GM23338 (cell line): Measurements from ENCODE around the gene PAQR6. TPM values are rescaled to one million over a fixed set of nuclear protein-coding genes. Genes with fewer than 3 reads are reported as not detected.

ENCODE experiments used
- ATAC-seq: fragments of 200-7000 bp; cut with Tn5 transposase; 3 replicates; pipeline ENCODE4 v1.9.1; 2020
- DNase-seq: peaks from one replicate; pipeline ENCODE4 v3.0.0-alpha.2; 2015; ENCODE audit warnings: low spot score
- H2AFZ ChIP-seq: fragments of 200-600 bp; sonication (generic); 2 replicates; pipeline ENCODE4 v1.8.0; 2016; ENCODE audit warnings: antibody characterized with exemption, mild to moderate bottlenecking, moderate library complexity
- H3F3A ChIP-seq: fragments of 200-600 bp; sonication (generic); replicated peaks from 2 replicates; pipeline ENCODE4 v1.8.0; 2017; ENCODE audit warnings: antibody characterized with exemption, mixed run types, low read depth
- H3K27ac ChIP-seq: fragments of 200-600 bp; sonication (generic); 2 replicates; pipeline ENCODE4 v1.6.1; 2016; ENCODE audit warnings: low read depth
- H3K27me3 ChIP-seq: fragments of 200-600 bp; sonication (generic); 2 replicates; pipeline ENCODE4 v1.8.0; 2016; ENCODE audit warnings: mild to moderate bottlenecking, mixed run types, moderate library complexity; ENCODE audit not compliant: insufficient read depth
- H3K36me3 ChIP-seq: fragments of 200-600 bp; sonication (generic); 2 replicates; pipeline ENCODE4 v1.8.0; 2016; ENCODE audit warnings: mild to moderate bottlenecking; ENCODE audit not compliant: insufficient read depth
- H3K4me1 ChIP-seq: fragments of 200-600 bp; sonication (generic); 2 replicates; pipeline ENCODE4 v1.8.0; 2016; ENCODE audit warnings: mild to moderate bottlenecking, moderate library complexity; ENCODE audit not compliant: insufficient read depth
- H3K4me2 ChIP-seq: fragments of 200-600 bp; sonication (generic); 2 replicates; pipeline ENCODE4 v1.7.1; 2017; ENCODE audit warnings: mixed run types
- H3K4me3 ChIP-seq: fragments of 200-600 bp; sonication (generic); 2 replicates; pipeline ENCODE4 v1.6.1; 2016; ENCODE audit warnings: mixed run types
- H3K79me2 ChIP-seq: fragments of 200-600 bp; sonication (generic); replicated peaks from 2 replicates; pipeline ENCODE4 v1.8.0; 2017; ENCODE audit warnings: mild to moderate bottlenecking; ENCODE audit not compliant: insufficient read depth
- H3K9me2 ChIP-seq: fragments of 200-600 bp; sonication (generic); 2 replicates; pipeline ENCODE4 v1.8.0; 2017; ENCODE audit not compliant: insufficient read depth
- H4K20me1 ChIP-seq: fragments of 200-600 bp; sonication (generic); replicated peaks from 2 replicates; pipeline ENCODE4 v1.8.0; 2017; ENCODE audit warnings: mild to moderate bottlenecking; ENCODE audit not compliant: insufficient read depth
- H3K27ac Mint-ChIP-seq: 2 replicates; pipeline ENCODE4 v1.8.0; 2020; ENCODE audit warnings: inconsistent platforms, mild to moderate bottlenecking, moderate library complexity, mixed read lengths
- H3K27me3 Mint-ChIP-seq: 3 replicates; pipeline ENCODE4 v1.8.0; 2022; ENCODE audit warnings: low read depth, mild to moderate bottlenecking, moderate library complexity, mixed read lengths, inconsistent platforms; ENCODE audit not compliant: insufficient read depth, poor library complexity
- H3K36me3 Mint-ChIP-seq: 3 replicates; pipeline ENCODE4 v1.8.0; 2021; ENCODE audit warnings: low read depth, mild to moderate bottlenecking, inconsistent platforms, moderate library complexity, mixed read lengths
- H3K4me1 Mint-ChIP-seq: 3 replicates; pipeline ENCODE4 v1.8.0; 2020; ENCODE audit warnings: mild to moderate bottlenecking, inconsistent platforms, mixed read lengths
- H3K4me3 Mint-ChIP-seq: 3 replicates; pipeline ENCODE4 v1.8.0; 2021; ENCODE audit warnings: moderate library complexity, mild to moderate bottlenecking, inconsistent platforms, mixed read lengths
- H3K9me3 Mint-ChIP-seq: 3 replicates; pipeline ENCODE4 v1.8.0; 2020; ENCODE audit warnings: moderate library complexity, mild to moderate bottlenecking, inconsistent platforms, mixed read lengths
- EZH2 ChIP-seq: fragments of 200-600 bp; sonication (generic); IDR thresholded peaks from one replicate; pipeline ENCODE4 v1.8.0; 2017; ENCODE audit warnings: antibody characterized with exemption, mild to moderate bottlenecking, low read depth; ENCODE audit not compliant: unreplicated experiment
- EZH2phosphoT487 ChIP-seq: fragments of 200-600 bp; sonication (generic); IDR thresholded peaks from one replicate; pipeline ENCODE4 v1.8.1; 2018; ENCODE audit warnings: antibody characterized with exemption; ENCODE audit not compliant: unreplicated experiment
- JUNB ChIP-seq: IDR thresholded peaks from one replicate; pipeline ENCODE4 v1.6.1; 2016; ENCODE audit warnings: antibody characterized with exemption; ENCODE audit not compliant: unreplicated experiment
- NANOG ChIP-seq: IDR thresholded peaks from 2 replicates; pipeline ENCODE4 v1.6.1; 2016; ENCODE audit warnings: antibody characterized with exemption, borderline replicate concordance
- POLR2AphosphoS5 ChIP-seq: IDR thresholded peaks from 2 replicates; pipeline ENCODE4 v1.6.1; 2016; ENCODE audit warnings: antibody characterized with exemption, low read depth
- STAT1 ChIP-seq: IDR thresholded peaks from one replicate; pipeline ENCODE4 v1.6.1; 2016; ENCODE audit warnings: antibody characterized with exemption; ENCODE audit not compliant: unreplicated experiment
- polyA plus RNA-seq: library from polyadenylated mRNA; unstranded; fragments of >200 nt; fragmentation: Nextera tagmentation; extraction: Ambion mirVana; gene quantifications from 2 replicates; pipeline ENCODE4 v1.2.1, GENCODE V29; 2016
- total RNA-seq: library from RNA; depleted of rRNA; stranded (reverse); fragments of >200 nt; shearing (Covaris generic); gene quantifications from 2 replicates; pipeline ENCODE4 v1.2.3, GENCODE V29; 2014
- TF ChIP-seq, protein P1 (sequence below): fragments of 250-450 bp; sonication (Bioruptor Pico); IDR thresholded peaks from 2 replicates; pipeline ENCODE4 v1.5.0; 2020; ENCODE audit warnings: mild to moderate bottlenecking, moderate library complexity
- TF ChIP-seq, protein P2 (sequence below): IDR thresholded peaks from one replicate; pipeline ENCODE4 v1.6.1; 2018; ENCODE audit warnings: antibody characterized with exemption; ENCODE audit not compliant: unreplicated experiment
- TF ChIP-seq, protein P3 (sequence below): IDR thresholded peaks from 2 replicates; pipeline ENCODE4 v1.6.1; 2016; ENCODE audit warnings: antibody characterized with exemption

The PAQR6 gene
- total and polyA plus RNA-seq, 2 experiments from 2014 or later = 2.4 to 4.2 TPM

DNA sequence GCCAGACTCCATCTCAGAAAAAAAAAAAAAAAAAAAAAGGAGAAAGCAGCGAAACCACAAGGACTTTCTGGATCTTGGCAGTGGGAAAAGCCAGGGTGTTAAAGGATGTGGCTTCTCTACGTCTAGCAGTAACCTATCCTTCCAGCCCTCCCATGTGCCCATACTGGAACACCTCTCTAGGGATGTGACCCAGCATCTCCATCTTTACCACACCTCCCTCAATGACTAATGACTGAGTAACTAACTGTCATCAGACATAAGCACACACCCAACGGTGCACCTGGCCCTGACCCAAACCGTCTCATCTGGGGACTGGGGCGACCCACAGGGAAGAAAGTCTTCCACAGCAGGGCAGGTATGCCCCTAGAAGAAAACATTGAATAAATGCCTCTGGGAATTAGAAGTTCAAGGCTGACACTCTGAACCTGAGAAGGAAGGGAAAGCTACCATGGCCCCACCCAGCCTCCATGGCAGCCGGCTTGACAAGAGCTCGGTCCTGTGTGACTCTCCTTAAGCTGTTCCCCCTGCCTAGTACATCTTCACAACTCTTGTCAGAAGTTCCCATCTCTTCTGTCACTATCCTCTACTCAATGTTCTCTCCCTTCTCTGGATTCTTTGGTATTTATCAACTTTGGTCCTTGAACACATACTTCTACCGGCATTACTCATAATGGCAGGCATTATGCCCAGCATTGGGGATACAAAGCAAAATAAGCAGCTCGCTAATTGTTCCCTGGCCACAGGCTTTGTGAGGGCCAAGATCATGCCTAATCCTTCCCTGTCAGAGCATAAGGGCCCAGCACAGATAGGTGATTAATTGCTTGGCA is 14.8 kb upstream of the PAQR6 start:
- TF ChIP-seq EZH2phosphoT487 (peak; percentile 18), JUNB (no peak), STAT1 (no peak), POLR2AphosphoS5 (no peak), EZH2 (no peak)
- peaks cover 83% of the 10 kb centered on the region for H3K36me3 ChIP-seq
- no peak overlapping the region for H3K4me3 Mint-ChIP-seq
- DNase-seq = no peak
- H3K27me3 Mint-ChIP-seq = peaks cover 3% of the 10 kb centered on the region
- H3F3A ChIP-seq = peaks cover 20% of the 10 kb centered on the region; the same call in 1 of the 2 replicates
- no peak for ATAC-seq
- no peak overlapping the region for H3K27ac ChIP-seq
- no peak overlapping the region for H3K4me2 ChIP-seq
- no peaks in the 10 kb centered on the region for H3K27me3 ChIP-seq
- peaks cover 89% of the 10 kb centered on the region for H3K36me3 Mint-ChIP-seq
- H3K4me1 Mint-ChIP-seq = no peaks in the 10 kb centered on the region
- peaks cover 27% of the 10 kb centered on the region for H4K20me1 ChIP-seq
- H3K9me2 ChIP-seq = no peaks in the 10 kb centered on the region
- H3K79me2 ChIP-seq = no peaks in the 10 kb centered on the region
- H2AFZ ChIP-seq = no peak overlapping the region
- H3K4me1 ChIP-seq = no peaks in the 10 kb centered on the region
- no peak overlapping the region for H3K4me3 ChIP-seq
- H3K27ac Mint-ChIP-seq = no peak overlapping the region
- H3K9me3 Mint-ChIP-seq = no peaks in the 10 kb centered on the region

DNA sequence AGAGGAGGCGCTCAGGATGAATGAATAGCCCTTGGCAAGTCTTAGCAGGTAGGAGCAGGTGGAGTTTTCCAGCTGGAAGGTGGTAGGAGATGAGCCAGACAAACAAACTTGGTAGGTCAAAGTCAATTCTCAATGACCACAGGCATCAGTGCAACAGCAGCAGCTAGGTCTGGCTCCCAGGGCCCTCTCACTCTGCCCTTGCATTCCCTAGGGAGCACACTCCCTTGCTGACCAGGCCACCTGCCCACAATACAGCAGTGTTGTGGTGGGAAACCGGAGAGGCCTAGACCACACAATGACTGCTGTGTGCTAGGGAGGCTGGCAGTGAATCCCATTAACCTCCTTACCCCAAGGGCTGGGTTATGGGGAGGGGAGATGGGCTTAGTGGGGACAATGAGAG is 13.0 kb upstream of the PAQR6 start:
- H3K9me3 Mint-ChIP-seq = no peaks in the 10 kb centered on the region
- Histone ChIP-seq H3K27me3 (no peaks in the 10 kb centered on the region), H3K36me3 (peaks cover 73% of the 10 kb centered on the region), H3F3A (peaks cover 13% of the 10 kb centered on the region; the same call in 1 of the 2 replicates), H2AFZ (no peak overlapping the region), H4K20me1 (peaks cover 22% of the 10 kb centered on the region), H3K27ac (no peak overlapping the region), H3K4me2 (no peak overlapping the region), H3K9me2 (no peaks in the 10 kb centered on the region), H3K4me1 (no peaks in the 10 kb centered on the region), H3K4me3 (no peak overlapping the region), H3K79me2 (no peaks in the 10 kb centered on the region)
- H3K4me1 Mint-ChIP-seq = no peaks in the 10 kb centered on the region
- ATAC-seq = no peak
- peaks cover 1% of the 10 kb centered on the region for H3K27me3 Mint-ChIP-seq
- no peak overlapping the region for H3K4me3 Mint-ChIP-seq
- DNase-seq = no peak
- H3K36me3 Mint-ChIP-seq = peaks cover 89% of the 10 kb centered on the region
- no peak overlapping the region for H3K27ac Mint-ChIP-seq
- no peak for TF ChIP-seq NANOG
- TF ChIP-seq, protein P1, sequence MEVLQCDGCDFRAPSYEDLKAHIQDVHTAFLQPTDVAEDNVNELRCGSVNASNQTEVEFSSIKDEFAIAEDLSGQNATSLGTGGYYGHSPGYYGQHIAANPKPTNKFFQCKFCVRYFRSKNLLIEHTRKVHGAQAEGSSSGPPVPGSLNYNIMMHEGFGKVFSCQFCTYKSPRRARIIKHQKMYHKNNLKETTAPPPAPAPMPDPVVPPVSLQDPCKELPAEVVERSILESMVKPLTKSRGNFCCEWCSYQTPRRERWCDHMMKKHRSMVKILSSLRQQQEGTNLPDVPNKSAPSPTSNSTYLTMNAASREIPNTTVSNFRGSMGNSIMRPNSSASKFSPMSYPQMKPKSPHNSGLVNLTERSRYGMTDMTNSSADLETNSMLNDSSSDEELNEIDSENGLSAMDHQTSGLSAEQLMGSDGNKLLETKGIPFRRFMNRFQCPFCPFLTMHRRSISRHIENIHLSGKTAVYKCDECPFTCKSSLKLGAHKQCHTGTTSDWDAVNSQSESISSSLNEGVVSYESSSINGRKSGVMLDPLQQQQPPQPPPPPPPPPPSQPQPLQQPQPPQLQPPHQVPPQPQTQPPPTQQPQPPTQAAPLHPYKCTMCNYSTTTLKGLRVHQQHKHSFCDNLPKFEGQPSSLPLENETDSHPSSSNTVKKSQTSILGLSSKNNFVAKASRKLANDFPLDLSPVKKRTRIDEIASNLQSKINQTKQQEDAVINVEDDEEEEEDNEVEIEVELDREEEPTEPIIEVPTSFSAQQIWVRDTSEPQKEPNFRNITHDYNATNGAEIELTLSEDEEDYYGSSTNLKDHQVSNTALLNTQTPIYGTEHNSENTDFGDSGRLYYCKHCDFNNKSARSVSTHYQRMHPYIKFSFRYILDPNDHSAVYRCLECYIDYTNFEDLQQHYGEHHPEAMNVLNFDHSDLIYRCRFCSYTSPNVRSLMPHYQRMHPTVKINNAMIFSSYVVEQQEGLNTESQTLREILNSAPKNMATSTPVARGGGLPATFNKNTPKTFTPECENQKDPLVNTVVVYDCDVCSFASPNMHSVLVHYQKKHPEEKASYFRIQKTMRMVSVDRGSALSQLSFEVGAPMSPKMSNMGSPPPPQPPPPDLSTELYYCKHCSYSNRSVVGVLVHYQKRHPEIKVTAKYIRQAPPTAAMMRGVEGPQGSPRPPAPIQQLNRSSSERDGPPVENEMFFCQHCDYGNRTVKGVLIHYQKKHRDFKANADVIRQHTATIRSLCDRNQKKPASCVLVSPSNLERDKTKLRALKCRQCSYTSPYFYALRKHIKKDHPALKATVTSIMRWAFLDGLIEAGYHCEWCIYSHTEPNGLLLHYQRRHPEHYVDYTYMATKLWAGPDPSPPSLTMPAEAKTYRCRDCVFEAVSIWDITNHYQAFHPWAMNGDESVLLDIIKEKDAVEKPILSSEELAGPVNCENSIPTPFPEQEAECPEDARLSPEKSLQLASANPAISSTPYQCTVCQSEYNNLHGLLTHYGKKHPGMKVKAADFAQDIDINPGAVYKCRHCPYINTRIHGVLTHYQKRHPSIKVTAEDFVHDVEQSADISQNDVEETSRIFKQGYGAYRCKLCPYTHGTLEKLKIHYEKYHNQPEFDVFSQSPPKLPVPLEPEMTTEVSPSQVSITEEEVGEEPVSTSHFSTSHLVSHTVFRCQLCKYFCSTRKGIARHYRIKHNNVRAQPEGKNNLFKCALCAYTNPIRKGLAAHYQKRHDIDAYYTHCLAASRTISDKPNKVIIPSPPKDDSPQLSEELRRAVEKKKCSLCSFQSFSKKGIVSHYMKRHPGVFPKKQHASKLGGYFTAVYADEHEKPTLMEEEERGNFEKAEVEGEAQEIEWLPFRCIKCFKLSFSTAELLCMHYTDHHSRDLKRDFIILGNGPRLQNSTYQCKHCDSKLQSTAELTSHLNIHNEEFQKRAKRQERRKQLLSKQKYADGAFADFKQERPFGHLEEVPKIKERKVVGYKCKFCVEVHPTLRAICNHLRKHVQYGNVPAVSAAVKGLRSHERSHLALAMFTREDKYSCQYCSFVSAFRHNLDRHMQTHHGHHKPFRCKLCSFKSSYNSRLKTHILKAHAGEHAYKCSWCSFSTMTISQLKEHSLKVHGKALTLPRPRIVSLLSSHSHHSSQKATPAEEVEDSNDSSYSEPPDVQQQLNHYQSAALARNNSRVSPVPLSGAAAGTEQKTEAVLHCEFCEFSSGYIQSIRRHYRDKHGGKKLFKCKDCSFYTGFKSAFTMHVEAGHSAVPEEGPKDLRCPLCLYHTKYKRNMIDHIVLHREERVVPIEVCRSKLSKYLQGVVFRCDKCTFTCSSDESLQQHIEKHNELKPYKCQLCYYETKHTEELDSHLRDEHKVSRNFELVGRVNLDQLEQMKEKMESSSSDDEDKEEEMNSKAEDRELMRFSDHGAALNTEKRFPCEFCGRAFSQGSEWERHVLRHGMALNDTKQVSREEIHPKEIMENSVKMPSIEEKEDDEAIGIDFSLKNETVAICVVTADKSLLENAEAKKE = no peak
- no peak for TF ChIP-seq STAT1
- TF ChIP-seq POLR2AphosphoS5 = no peak
- TF ChIP-seq, protein P2, sequence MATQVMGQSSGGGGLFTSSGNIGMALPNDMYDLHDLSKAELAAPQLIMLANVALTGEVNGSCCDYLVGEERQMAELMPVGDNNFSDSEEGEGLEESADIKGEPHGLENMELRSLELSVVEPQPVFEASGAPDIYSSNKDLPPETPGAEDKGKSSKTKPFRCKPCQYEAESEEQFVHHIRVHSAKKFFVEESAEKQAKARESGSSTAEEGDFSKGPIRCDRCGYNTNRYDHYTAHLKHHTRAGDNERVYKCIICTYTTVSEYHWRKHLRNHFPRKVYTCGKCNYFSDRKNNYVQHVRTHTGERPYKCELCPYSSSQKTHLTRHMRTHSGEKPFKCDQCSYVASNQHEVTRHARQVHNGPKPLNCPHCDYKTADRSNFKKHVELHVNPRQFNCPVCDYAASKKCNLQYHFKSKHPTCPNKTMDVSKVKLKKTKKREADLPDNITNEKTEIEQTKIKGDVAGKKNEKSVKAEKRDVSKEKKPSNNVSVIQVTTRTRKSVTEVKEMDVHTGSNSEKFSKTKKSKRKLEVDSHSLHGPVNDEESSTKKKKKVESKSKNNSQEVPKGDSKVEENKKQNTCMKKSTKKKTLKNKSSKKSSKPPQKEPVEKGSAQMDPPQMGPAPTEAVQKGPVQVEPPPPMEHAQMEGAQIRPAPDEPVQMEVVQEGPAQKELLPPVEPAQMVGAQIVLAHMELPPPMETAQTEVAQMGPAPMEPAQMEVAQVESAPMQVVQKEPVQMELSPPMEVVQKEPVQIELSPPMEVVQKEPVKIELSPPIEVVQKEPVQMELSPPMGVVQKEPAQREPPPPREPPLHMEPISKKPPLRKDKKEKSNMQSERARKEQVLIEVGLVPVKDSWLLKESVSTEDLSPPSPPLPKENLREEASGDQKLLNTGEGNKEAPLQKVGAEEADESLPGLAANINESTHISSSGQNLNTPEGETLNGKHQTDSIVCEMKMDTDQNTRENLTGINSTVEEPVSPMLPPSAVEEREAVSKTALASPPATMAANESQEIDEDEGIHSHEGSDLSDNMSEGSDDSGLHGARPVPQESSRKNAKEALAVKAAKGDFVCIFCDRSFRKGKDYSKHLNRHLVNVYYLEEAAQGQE = no peak
- TF ChIP-seq, protein P3, sequence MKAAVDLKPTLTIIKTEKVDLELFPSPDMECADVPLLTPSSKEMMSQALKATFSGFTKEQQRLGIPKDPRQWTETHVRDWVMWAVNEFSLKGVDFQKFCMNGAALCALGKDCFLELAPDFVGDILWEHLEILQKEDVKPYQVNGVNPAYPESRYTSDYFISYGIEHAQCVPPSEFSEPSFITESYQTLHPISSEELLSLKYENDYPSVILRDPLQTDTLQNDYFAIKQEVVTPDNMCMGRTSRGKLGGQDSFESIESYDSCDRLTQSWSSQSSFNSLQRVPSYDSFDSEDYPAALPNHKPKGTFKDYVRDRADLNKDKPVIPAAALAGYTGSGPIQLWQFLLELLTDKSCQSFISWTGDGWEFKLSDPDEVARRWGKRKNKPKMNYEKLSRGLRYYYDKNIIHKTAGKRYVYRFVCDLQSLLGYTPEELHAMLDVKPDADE = no peak
